K562 (cell line): ENCODE data around the gene SDHC. TPM values are rescaled to one million over a fixed set of nuclear protein-coding genes. Genes with fewer than 3 reads are reported as not detected.
A peak's percentile ranks its signal among the peaks of the same experiment; 100 is the strongest.

ENCODE experiments used
- PHF21A ChIP-seq: fragments of 450-650 bp; IDR thresholded peaks from 2 replicates; pipeline ENCODE4 v1.6.1; 2017; ENCODE audit warnings: low read depth, borderline replicate concordance
- RAD21 ChIP-seq, 2 experiments: fragments of 250-450 bp in 1 of 2; fragments of 450-650 bp in 1 of 2; sonication (Bioruptor Pico) in 1 of 2; formaldehyde crosslinking in 1 of 2; IDR thresholded peaks in 1 of 2; conservative IDR thresholded peaks in 1 of 2; 2 replicates each; pipeline versions ENCODE4 v1.4.0 to v1.8.0; 2020 to 2022; ENCODE audit warnings: mild to moderate bottlenecking in 2 of 2, moderate library complexity in 1 of 2
- RBM25 ChIP-seq: fragments of 200-400 bp; formaldehyde crosslinking; IDR thresholded peaks from 2 replicates; pipeline ENCODE4 v1.6.1; 2018; ENCODE audit warnings: low read length, low read depth, moderate library complexity; ENCODE audit not compliant: severe bottlenecking
- REST ChIP-seq, 2 experiments: fragments of 450-650 bp; formaldehyde crosslinking in 1 of 2; IDR thresholded peaks; 2 replicates each; pipeline versions ENCODE4 v1.4.0 to v1.6.1; 2014 to 2020; ENCODE audit warnings: mild to moderate bottlenecking in 2 of 2, borderline replicate concordance in 1 of 2, low read depth in 1 of 2
- polyA plus RNA-seq, 8 experiments: library from polyadenylated mRNA; depleted of rRNA in 4 of 8; stranded (reverse) in 5 of 8; unstranded in 3 of 8; fragments of >200 nt; fragmentation: Nextera tagmentation in 2 of 8; fragmentation: Illumina TruSeq in 1 of 8; extraction: Ambion mirVana in 2 of 8; extraction: Trizol in 1 of 8; gene quantifications; 2 replicates each; pipeline versions ENCODE4 v1.2.1 to v1.2.3, GENCODE V29; 2011 to 2014; ENCODE audit warnings: inconsistent platforms in 1 of 8, missing spikeins in 1 of 8
- total RNA-seq, 7 experiments: library from RNA; depleted of rRNA in 6 of 7; stranded (reverse); fragments of >200 nt in 6 of 7; fragmentation: Illumina TruSeq in 2 of 7; extraction: Trizol in 2 of 7; gene quantifications; 2 replicates each; pipeline versions ENCODE4 v1.2.1 to v1.2.3, GENCODE V29; 2011 to 2021; ENCODE audit warnings: low replicate concordance in 1 of 7

SDHC gene
- total and polyA plus RNA-seq, 9 of the 15 experiments (the other 6 are each of a cell fraction or from before 2014, with no cell fraction given), result 7.7 to 309 (median 174) TPM

- TF ChIP-seq REST (IDR thresholded peaks at IDR 0.05; ENCODE audit: borderline replicate concordance), result peak; percentile 16; the same call in 1 of the 2 replicates
- no peak for TF ChIP-seq REST (CRISPR knock-in tag; IDR thresholded peaks at IDR 0.05; ENCODE audit: low read depth)
- peak; percentile 13 for TF ChIP-seq RBM25
- peak in 1 of 2 experiments; percentile 43; a peak in 3 of 4 replicates for TF ChIP-seq RAD21 (CRISPR knock-in tag; conservative IDR thresholded peaks at IDR 0.05 in 1 of 2, IDR thresholded peaks at IDR 0.05 in 1 of 2)
- TF ChIP-seq PHF21A, result no peak
Measured at GRCh38 chr1:161367684-161368400, 53.7 kb downstream of the SDHC start, which contains the start of gene CFAP126 (continued).
